Neuron (in vitro differentiated cells): Measurements from ENCODE around the gene UNK.

ENCODE experiments used
- H2AFZ ChIP-seq: one replicate; pipeline ENCODE4 v1.6.1; 2013; ENCODE audit warnings: low read depth, mild to moderate bottlenecking, inconsistent platforms, low read length, moderate library complexity
- H3K27me3 ChIP-seq: one replicate; pipeline ENCODE4 v1.6.1; 2013; ENCODE audit warnings: low read length; ENCODE audit not compliant: insufficient read depth
- H3K36me3 ChIP-seq: one replicate; pipeline ENCODE4 v1.6.1; 2013; ENCODE audit warnings: low read length; ENCODE audit not compliant: insufficient read depth
- H3K4me1 ChIP-seq: one replicate; pipeline ENCODE4 v1.6.1; 2013; ENCODE audit warnings: low read length; ENCODE audit not compliant: insufficient read depth
- H3K4me3 ChIP-seq: 2 replicates; pipeline ENCODE4 v1.5.1; 2013; ENCODE audit warnings: mild to moderate bottlenecking, low read length, moderate library complexity
- H3K9me3 ChIP-seq: one replicate; pipeline ENCODE4 v1.6.1; 2013; ENCODE audit warnings: low read length

The UNK gene

DNA sequence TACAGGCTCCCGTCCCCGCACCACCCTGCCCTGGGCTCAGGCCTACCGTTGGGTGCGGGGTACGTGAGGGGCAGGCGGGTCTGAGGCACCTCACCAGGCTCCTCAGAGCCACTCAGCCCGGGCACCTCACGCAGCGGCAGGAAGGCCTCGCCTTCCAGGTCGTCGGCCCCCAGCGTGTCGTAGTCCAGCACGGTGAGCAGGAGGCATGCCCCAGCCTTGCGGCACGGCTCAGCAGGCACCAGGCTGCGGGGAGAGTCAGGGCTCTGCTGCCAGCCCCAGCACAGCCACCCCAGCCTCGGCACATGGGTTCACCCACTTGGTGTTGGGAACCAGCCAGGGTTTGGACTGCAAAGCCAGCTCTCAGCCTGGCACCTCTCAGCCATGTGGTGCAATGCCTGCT, 44.1 kb downstream of the UNK start:
- H2AFZ ChIP-seq, result no peak overlapping the region
- no peaks in the 10 kb centered on the region for H3K9me3 ChIP-seq
- no peak overlapping the region for H3K4me3 ChIP-seq
- no peaks in the 10 kb centered on the region for H3K27me3 ChIP-seq
- H3K36me3 ChIP-seq, result peaks cover 20% of the 10 kb centered on the region
- H3K4me1 ChIP-seq, result no peaks in the 10 kb centered on the region

GRCh38 chr17:75829747-75830146, 45.1 kb downstream of the UNK start:
- Histone ChIP-seq H3K9me3 (no peaks in the 10 kb centered on the region), H3K27me3 (no peaks in the 10 kb centered on the region), H3K36me3 (peaks cover 12% of the 10 kb centered on the region), H2AFZ (no peak overlapping the region), H3K4me1 (no peaks in the 10 kb centered on the region), H3K4me3 (no peak overlapping the region)

- no peak overlapping the region for H3K4me3 ChIP-seq
- H3K9me3 ChIP-seq, result no peaks in the 10 kb centered on the region
- H2AFZ ChIP-seq, result no peak overlapping the region
- peaks cover 11% of the 10 kb centered on the region for H3K36me3 ChIP-seq
- no peaks in the 10 kb centered on the region for H3K27me3 ChIP-seq
- H3K4me1 ChIP-seq, result no peaks in the 10 kb centered on the region
Measured at GRCh38 chr17:75830164-75831031, 45.8 kb downstream of the UNK start.

DNA sequence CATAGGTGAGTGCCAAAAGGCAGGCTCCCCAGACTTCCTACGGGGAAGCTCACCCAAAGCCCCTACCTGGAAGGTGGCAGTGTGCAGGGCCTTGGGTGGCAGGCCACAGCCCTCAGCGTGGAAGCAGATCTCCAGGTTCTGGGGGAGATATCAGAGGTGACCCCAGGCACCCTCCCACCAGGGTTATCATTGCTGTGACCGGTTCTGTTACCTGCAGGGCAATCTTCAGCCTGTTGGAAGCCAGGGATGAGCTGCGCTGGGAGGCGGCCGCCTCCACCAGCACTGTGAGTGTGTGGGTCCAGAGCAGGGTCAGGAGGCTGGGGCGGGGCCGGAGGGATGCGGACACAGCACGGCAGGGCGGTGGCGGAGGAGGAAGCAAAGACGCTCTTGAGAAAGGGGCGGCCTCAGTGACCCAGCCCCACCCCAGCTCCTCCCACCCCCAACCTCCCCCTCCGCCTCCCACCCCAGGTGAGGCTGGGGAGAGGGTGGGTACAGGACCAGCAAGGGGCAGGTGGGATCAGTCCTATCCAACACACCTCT, 46.5 kb downstream of the UNK start:
- peaks cover 6% of the 10 kb centered on the region for H3K36me3 ChIP-seq
- H3K9me3 ChIP-seq, result no peaks in the 10 kb centered on the region
- no peaks in the 10 kb centered on the region for H3K27me3 ChIP-seq
- no peak overlapping the region for H3K4me3 ChIP-seq
- H3K4me1 ChIP-seq, result no peaks in the 10 kb centered on the region
- H2AFZ ChIP-seq, result no peak overlapping the region

GRCh38 chr17:75832164-75832651, 47.6 kb downstream of the UNK start:
- H3K4me3 ChIP-seq, result no peak overlapping the region
- H3K4me1 ChIP-seq, result no peaks in the 10 kb centered on the region
- H2AFZ ChIP-seq, result no peak overlapping the region
- no peaks in the 10 kb centered on the region for H3K36me3 ChIP-seq
- H3K9me3 ChIP-seq, result no peaks in the 10 kb centered on the region
- no peaks in the 10 kb centered on the region for H3K27me3 ChIP-seq

DNA sequence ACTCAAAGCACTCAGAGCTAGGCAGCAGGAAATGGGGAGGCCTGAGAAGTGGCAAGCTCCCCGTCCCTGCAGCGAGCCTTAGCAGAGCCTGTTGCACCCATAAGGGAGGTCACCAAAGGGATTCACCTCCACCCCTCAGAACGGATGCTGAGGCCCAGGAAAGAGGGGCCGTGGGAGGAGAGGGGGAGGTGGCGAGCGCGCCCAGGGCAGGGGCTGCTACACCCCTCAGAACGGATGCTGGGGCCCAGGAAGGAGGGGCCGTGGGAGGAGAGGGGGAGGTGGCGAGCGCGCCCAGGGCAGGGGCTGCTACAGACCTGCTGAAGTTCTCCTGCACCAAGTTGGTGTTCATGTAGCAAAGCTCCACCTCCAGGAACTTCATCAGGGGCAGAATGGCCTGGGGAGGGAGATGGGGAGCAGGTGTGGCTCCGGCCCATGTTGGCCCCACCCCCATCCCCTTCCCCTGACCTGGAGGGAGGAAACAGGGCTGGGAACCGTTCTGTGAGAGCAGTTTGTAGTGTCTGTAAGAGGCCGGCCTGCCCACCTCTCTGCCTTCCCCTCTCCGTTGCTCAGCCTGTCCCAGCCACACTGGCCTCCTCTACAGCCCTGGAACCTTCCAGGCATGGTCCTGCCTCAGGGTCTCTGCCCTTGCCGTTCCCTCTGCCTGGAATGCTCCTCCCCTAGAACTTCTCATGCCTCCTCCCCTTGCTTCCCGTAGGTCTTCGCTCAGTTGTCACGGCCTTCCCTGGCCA, 48.2 kb downstream of the UNK start:
- no peaks in the 10 kb centered on the region for H3K27me3 ChIP-seq
- H3K4me3 ChIP-seq, result no peak overlapping the region
- H3K9me3 ChIP-seq, result no peaks in the 10 kb centered on the region
- H3K4me1 ChIP-seq, result no peaks in the 10 kb centered on the region
- H2AFZ ChIP-seq, result no peak overlapping the region
- H3K36me3 ChIP-seq, result no peaks in the 10 kb centered on the region

DNA sequence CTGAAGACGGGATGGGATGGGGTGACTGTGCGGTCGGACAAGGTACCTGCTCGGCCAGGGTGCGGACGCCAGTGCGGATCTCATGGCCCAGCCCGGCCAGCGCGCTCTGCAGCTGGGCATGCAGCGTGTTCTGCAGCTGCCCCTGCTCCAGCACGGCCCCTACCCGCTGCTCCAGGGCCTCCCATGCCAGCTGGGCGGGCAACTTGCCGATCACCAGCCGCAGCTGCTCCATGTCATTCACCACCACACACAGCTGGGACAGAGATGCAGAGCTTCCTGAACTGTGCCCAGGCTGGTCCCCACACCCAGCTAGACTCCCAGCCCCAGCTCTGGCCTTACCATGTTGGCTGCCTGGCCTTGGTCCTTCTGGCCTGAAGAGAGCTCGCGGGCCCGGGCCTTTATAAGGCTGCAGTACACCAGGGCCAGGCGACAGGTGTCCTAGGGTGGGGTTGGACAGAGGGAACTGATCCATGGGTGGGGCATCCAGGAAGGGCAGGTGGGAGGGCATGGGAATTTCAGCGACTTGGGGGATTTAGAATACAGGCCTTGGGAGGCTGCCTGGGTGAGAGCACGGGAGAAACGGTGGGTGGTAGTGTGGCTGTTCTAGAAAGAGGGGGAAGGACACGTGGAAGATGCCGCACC, 49.8 kb downstream of the UNK start:
- no peak overlapping the region for H2AFZ ChIP-seq
- H3K9me3 ChIP-seq, result no peaks in the 10 kb centered on the region
- H3K4me3 ChIP-seq, result no peak overlapping the region
- H3K4me1 ChIP-seq, result no peaks in the 10 kb centered on the region
- no peaks in the 10 kb centered on the region for H3K27me3 ChIP-seq
- H3K36me3 ChIP-seq, result no peaks in the 10 kb centered on the region

- H3K4me1 ChIP-seq, result no peaks in the 10 kb centered on the region
- no peaks in the 10 kb centered on the region for H3K9me3 ChIP-seq
- no peaks in the 10 kb centered on the region for H3K27me3 ChIP-seq
- no peak overlapping the region for H3K4me3 ChIP-seq
- H2AFZ ChIP-seq, result no peak overlapping the region
- no peaks in the 10 kb centered on the region for H3K36me3 ChIP-seq
Measured at GRCh38 chr17:75834928-75835653, 50.5 kb downstream of the UNK start.

DNA sequence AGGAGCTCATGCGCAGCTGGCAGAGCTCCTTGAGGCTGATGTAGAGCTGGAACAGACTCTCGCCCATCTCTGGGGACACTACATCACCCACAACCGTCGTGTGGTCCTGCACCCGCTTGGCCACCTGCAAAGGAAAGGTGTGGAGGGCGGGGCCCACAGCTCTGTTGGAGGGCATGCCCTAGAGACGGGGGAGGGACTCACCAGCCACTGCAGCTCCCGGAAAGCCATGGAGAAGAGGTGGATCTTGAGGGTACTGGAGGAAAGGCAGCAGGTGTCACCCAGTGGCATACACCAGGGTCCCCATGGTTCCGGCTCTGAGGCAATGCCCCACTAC, 51.0 kb downstream of the UNK start:
- Histone ChIP-seq H3K27me3 (no peaks in the 10 kb centered on the region), H3K4me1 (no peaks in the 10 kb centered on the region), H2AFZ (no peak overlapping the region), H3K9me3 (no peaks in the 10 kb centered on the region), H3K4me3 (no peak overlapping the region), H3K36me3 (no peaks in the 10 kb centered on the region)

- Histone ChIP-seq H3K4me3 (no peak overlapping the region), H3K4me1 (no peaks in the 10 kb centered on the region), H2AFZ (no peak overlapping the region), H3K36me3 (no peaks in the 10 kb centered on the region), H3K27me3 (no peaks in the 10 kb centered on the region), H3K9me3 (no peaks in the 10 kb centered on the region)
Measured at GRCh38 chr17:75836605-75837004, 52.0 kb downstream of the UNK start.

DNA sequence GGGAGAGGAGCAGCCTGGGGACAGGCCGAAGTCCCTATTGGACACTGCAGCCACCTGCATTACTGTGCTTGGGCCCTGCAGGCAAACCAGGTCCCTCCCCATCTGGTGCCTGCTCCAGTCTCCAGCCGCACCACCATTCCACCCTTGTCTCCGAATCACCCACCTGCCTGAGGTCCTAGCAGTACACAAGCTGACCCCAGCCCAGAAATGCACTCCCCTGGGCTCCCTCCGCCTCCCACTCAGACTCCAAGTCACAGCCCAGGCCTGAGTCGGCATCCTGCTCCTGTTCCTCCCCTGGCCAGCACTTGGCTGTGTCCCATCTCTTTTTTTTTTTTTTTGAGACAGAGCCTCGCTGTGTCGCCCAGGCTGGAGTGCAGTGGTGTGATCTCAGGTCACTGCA, 53.3 kb downstream of the UNK start:
- Histone ChIP-seq H3K4me1 (no peaks in the 10 kb centered on the region), H3K27me3 (no peaks in the 10 kb centered on the region), H3K4me3 (no peak overlapping the region), H2AFZ (no peak overlapping the region), H3K36me3 (no peaks in the 10 kb centered on the region), H3K9me3 (no peaks in the 10 kb centered on the region)

GRCh38 chr17:75838410-75838809, 53.8 kb downstream of the UNK start:
- H2AFZ ChIP-seq, result no peak overlapping the region
- no peaks in the 10 kb centered on the region for H3K36me3 ChIP-seq
- H3K27me3 ChIP-seq, result no peaks in the 10 kb centered on the region
- H3K9me3 ChIP-seq, result no peaks in the 10 kb centered on the region
- no peaks in the 10 kb centered on the region for H3K4me1 ChIP-seq
- H3K4me3 ChIP-seq, result no peak overlapping the region
